GM12878 (cell line): ENCODE data around the gene DPEP1. TPM values are rescaled to one million over a fixed set of nuclear protein-coding genes. Genes with fewer than 3 reads are reported as not detected.

Experiments used
- ATAC-seq: fragments of 200-7000 bp; cut with Tn5 transposase; 3 replicates; pipeline ENCODE4 v1.9.1; 2020; ENCODE audit warnings: mild to moderate bottlenecking, moderate library complexity
- BruUV-seq: library from RNA; stranded (reverse); fragments of 400-500 nt; replicated peaks from 2 replicates; lab custom pipeline; 2021; lab: Mats Ljungman, UMichigan
- CTCF ChIA-PET: fragments of 300-600 bp; sonication (Branson Sonifier 250); formaldehyde crosslinking; extraction: SDS; loops from one replicate; lab custom pipeline; 2021; ENCODE audit warnings: inconsistent platforms; lab: Yijun Ruan, JAX
- POLR2A ChIA-PET: fragments of 350-600 bp; formaldehyde crosslinking; extraction: SDS; loops from one replicate; lab custom pipeline; 2021; ENCODE audit warnings: inconsistent platforms; lab: Charles Lee
- RAD21 ChIA-PET: fragments of 300-600 bp; sonication (Branson Sonifier 250); formaldehyde crosslinking; loops from one replicate; lab custom pipeline; 2023; ENCODE audit warnings: antibody characterized with exemption; ENCODE audit not compliant: unreplicated experiment; lab: Charles Lee
- SMC1A ChIA-PET: fragments of 300-600 bp; sonication (Branson Sonifier 250); formaldehyde crosslinking; loops from one replicate; lab custom pipeline; 2023; ENCODE audit not compliant: unreplicated experiment, uncharacterized antibody; lab: Charles Lee
- DNase-seq: peaks from one replicate; pipeline ENCODE4 v3.0.0-alpha.2; 2011; ENCODE audit warnings: low read depth, low spot score
- FAIRE-seq: peaks from 3 replicates; lab custom pipeline; 2011; peaks lifted over from hg19 to GRCh38; lab: Jason Lieb, UNC
- H2AFZ ChIP-seq: 2 replicates; pipeline ENCODE4 v1.6.0; 2011; ENCODE audit warnings: low read depth, low read length, control low read depth; ENCODE audit not compliant: control insufficient read depth
- H3K27ac ChIP-seq: 2 replicates; pipeline ENCODE4 v1.5.1; 2011; ENCODE audit warnings: control low read depth; ENCODE audit not compliant: control insufficient read depth, insufficient read depth
- H3K27me3 ChIP-seq, 2 experiments: replicated peaks in 1 of 2; 2 replicates each; pipeline versions ENCODE4 v1.6.0 to v1.6.1; 2011; ENCODE audit warnings: low read length in 1 of 2; ENCODE audit not compliant: control insufficient read depth in 2 of 2, insufficient read depth in 2 of 2
- H3K36me3 ChIP-seq, 2 experiments: 2 replicates each; pipeline ENCODE4 v1.5.1; 2011; ENCODE audit warnings: low read length in 1 of 2; ENCODE audit not compliant: control insufficient read depth in 2 of 2, insufficient read depth in 2 of 2
- H3K4me1 ChIP-seq: 2 replicates; pipeline ENCODE4 v1.6.1; 2011; ENCODE audit warnings: mild to moderate bottlenecking, low read length, moderate library complexity, mixed read lengths; ENCODE audit not compliant: control insufficient read depth, insufficient read depth
- H3K4me2 ChIP-seq: 2 replicates; pipeline ENCODE4 v1.6.0; 2011; ENCODE audit warnings: control low read depth; ENCODE audit not compliant: control insufficient read depth, insufficient read depth
- H3K4me3 ChIP-seq: fragments of 200-600 bp; sonication (generic); 2 replicates; pipeline ENCODE4 v1.5.1; 2016
- H3K79me2 ChIP-seq: 2 replicates; pipeline ENCODE4 v1.6.0; 2011; ENCODE audit warnings: low read length; ENCODE audit not compliant: control insufficient read depth, insufficient read depth
- H3K9ac ChIP-seq: 2 replicates; pipeline ENCODE4 v1.8.0; 2011; ENCODE audit warnings: low read length, control low read depth, mixed read lengths; ENCODE audit not compliant: control insufficient read depth, insufficient read depth
- H3K9me3 ChIP-seq: replicated peaks from 3 replicates; pipeline ENCODE4 v1.5.1; 2011; ENCODE audit warnings: mild to moderate bottlenecking, low read length; ENCODE audit not compliant: control insufficient read depth, insufficient read depth
- H4K20me1 ChIP-seq: 2 replicates; pipeline ENCODE4 v1.6.0; 2011; ENCODE audit not compliant: control insufficient read depth, insufficient read depth
- BACH1 ChIP-seq: fragments of 450-650 bp; IDR thresholded peaks from 2 replicates; pipeline ENCODE4 v1.6.1; 2017; ENCODE audit warnings: mild to moderate bottlenecking, borderline replicate concordance
- CREB1 ChIP-seq: IDR thresholded peaks from 2 replicates; pipeline ENCODE4 v1.6.1; 2012; ENCODE audit warnings: low read depth, mild to moderate bottlenecking, inconsistent platforms
- E2F4 ChIP-seq: IDR thresholded peaks from 2 replicates; pipeline ENCODE4 v1.6.1; 2012; ENCODE audit warnings: low read depth, low read length, improper control_type of control experiment
- EED ChIP-seq: sonication (generic); IDR thresholded peaks from 2 replicates; pipeline ENCODE4 v1.6.1; 2016; ENCODE audit warnings: antibody characterized with exemption, low read depth
- FOS ChIP-seq: IDR thresholded peaks from 3 replicates; pipeline ENCODE4 v1.6.1; 2011; ENCODE audit warnings: borderline replicate concordance; ENCODE audit not compliant: insufficient read length; ENCODE audit errors: extremely low read depth
- KAT2A ChIP-seq: conservative IDR thresholded peaks from 2 replicates; pipeline ENCODE4 v1.6.1; 2011; ENCODE audit warnings: low read depth, low read length; ENCODE audit not compliant: control insufficient read depth
- KLF5 ChIP-seq: fragments of 450-650 bp; IDR thresholded peaks from 2 replicates; pipeline ENCODE4 v1.6.1; 2014; ENCODE audit warnings: mild to moderate bottlenecking; ENCODE audit not compliant: partially characterized antibody
- LARP7 ChIP-seq: fragments of 450-650 bp; IDR thresholded peaks from 2 replicates; pipeline ENCODE4 v1.6.1; 2017; ENCODE audit warnings: mild to moderate bottlenecking
- MYB ChIP-seq: fragments of 150-350 bp; IDR thresholded peaks from 2 replicates; pipeline ENCODE4 v1.6.1; 2014; ENCODE audit warnings: mild to moderate bottlenecking, low read depth, low read length, borderline replicate concordance
- NFYA ChIP-seq: IDR thresholded peaks from 2 replicates; pipeline ENCODE4 v1.6.1; 2011; ENCODE audit warnings: low read depth, mild to moderate bottlenecking, low read length, improper control_type of control experiment, borderline replicate concordance
- PAX8 ChIP-seq: fragments of 450-650 bp; IDR thresholded peaks from 2 replicates; pipeline ENCODE4 v1.6.1; 2017; ENCODE audit warnings: mild to moderate bottlenecking, moderate library complexity
- PML ChIP-seq: IDR thresholded peaks from 2 replicates; pipeline ENCODE4 v1.6.1; 2012; ENCODE audit warnings: low read length, inconsistent platforms
- POU2F2 ChIP-seq: IDR thresholded peaks from 3 replicates; pipeline ENCODE4 v1.6.1; 2011; ENCODE audit warnings: low read depth, mild to moderate bottlenecking, low read length, borderline replicate concordance
- SMARCA5 ChIP-seq: fragments of 450-650 bp; IDR thresholded peaks from 2 replicates; pipeline ENCODE4 v1.6.1; 2017; ENCODE audit warnings: mild to moderate bottlenecking
- SP1 ChIP-seq: IDR thresholded peaks from one replicate; pipeline ENCODE4 v1.6.1; 2011; ENCODE audit warnings: low read depth, low read length
- SREBF2 ChIP-seq: IDR thresholded peaks from 2 replicates; pipeline ENCODE4 v1.6.1; 2012; ENCODE audit warnings: mild to moderate bottlenecking, low read length
- SRF ChIP-seq, 2 experiments: IDR thresholded peaks; 2 replicates each; pipeline ENCODE4 v1.6.1; 2011; ENCODE audit warnings: low read depth in 2 of 2, low read length in 2 of 2, mild to moderate bottlenecking in 1 of 2, moderate library complexity in 1 of 2
- TCF3 ChIP-seq: IDR thresholded peaks from 2 replicates; pipeline ENCODE4 v1.6.1; 2012; ENCODE audit warnings: low read depth, mild to moderate bottlenecking, low read length, borderline replicate concordance; ENCODE audit not compliant: insufficient read depth
- USF1 ChIP-seq: IDR thresholded peaks from 2 replicates; pipeline ENCODE4 v1.6.1; 2011; ENCODE audit warnings: borderline replicate concordance, low read depth, mild to moderate bottlenecking, moderate library complexity, mixed read lengths, low read length; ENCODE audit not compliant: insufficient read depth; ENCODE audit errors: extremely low read length
- WRNIP1 ChIP-seq: IDR thresholded peaks from 2 replicates; pipeline ENCODE4 v1.6.1; 2011; ENCODE audit warnings: low read depth, low read length, improper control_type of control experiment, borderline replicate concordance
- ZBTB4 ChIP-seq: fragments of 450-650 bp; formaldehyde crosslinking; IDR thresholded peaks from 2 replicates; pipeline ENCODE4 v1.4.0; 2022; ENCODE audit warnings: mild to moderate bottlenecking, moderate library complexity
- ZNF384 ChIP-seq: IDR thresholded peaks from 2 replicates; pipeline ENCODE4 v1.6.1; 2012; ENCODE audit warnings: low read depth, mild to moderate bottlenecking, low read length, improper control_type of control experiment, borderline replicate concordance
- WGBS: methylation state at CpG from one replicate; pipeline ENCODE4 v1.1.6; 2016; ENCODE audit warnings: low lambda C conversion rate; ENCODE audit not compliant: insufficient replicate concordance, insufficient coverage; ENCODE audit errors: missing lambda C conversion rate; 5-methylcytosine and 5-hydroxymethylcytosine counted together
- in situ Hi-C: fragments of 300-500 bp; cut with MboI; formaldehyde crosslinking; loops from 9 replicates; pipeline ENCODE4 v1.14.3; 2018; ENCODE audit warnings: mixed read lengths
- intact Hi-C: fragments of 100-400 bp; cut with micrococcal nuclease; formaldehyde crosslinking; loops from one replicate; pipeline ENCODE4 v1.14.2; 2022; ENCODE audit not compliant: unreplicated experiment
- polyA plus RNA-seq, 11 experiments: library from polyadenylated mRNA; depleted of rRNA in 4 of 11; unstranded in 6 of 11; stranded (reverse) in 5 of 11; fragments of >200 nt; fragmentation: Nextera tagmentation in 4 of 11; fragmentation: Illumina TruSeq in 1 of 11; extraction: Ambion mirVana in 4 of 11; extraction: Trizol in 1 of 11; gene quantifications; 1 replicate in 1 of 11; 2 replicates in 10 of 11; pipeline versions ENCODE4 v1.2.1 to v1.2.3, GENCODE V29; 2011 to 2016; ENCODE audit warnings: inconsistent platforms in 2 of 11, missing spikeins in 2 of 11, low read depth in 1 of 11
- total RNA-seq, 4 experiments: library from RNA; depleted of rRNA in 3 of 4; stranded (reverse); fragments of >200 nt in 3 of 4; fragmentation: Illumina TruSeq in 1 of 4; extraction: Trizol in 1 of 4; gene quantifications; 2 replicates each; pipeline versions ENCODE4 v1.2.1 to v1.2.3, GENCODE V29; 2013 to 2021

Gene DPEP1
- total and polyA plus RNA-seq, 10 of the 15 experiments (the other 5 are each of a cell fraction or from before 2014, with no cell fraction given): not detected

GRCh38 chr16:89572073-89572484 is 41.4 kb upstream of the DPEP1 start:
- CTCF ChIA-PET: interaction anchor here (1.1 to 1.4 kb wide), 2 partner anchors 115 to 128 kb away, joined by 3 read pairs; partner anchors contain the start of gene CDK10
- TF ChIP-seq SP1: peak; percentile 10
- no peak for TF ChIP-seq FOS
- TF ChIP-seq CREB1: no peak
- no peak for TF ChIP-seq MYB
- no peak for TF ChIP-seq ZNF384
- no peak for TF ChIP-seq EED
- no peak for TF ChIP-seq WRNIP1
- TF ChIP-seq BACH1: no peak
- no peak for TF ChIP-seq KAT2A
- no peak for TF ChIP-seq E2F4
- no peak for TF ChIP-seq POU2F2
- TF ChIP-seq TCF3: 0 out of 2 replicates have a peak, but pooled peaks have one; percentile 42
- TF ChIP-seq SMARCA5: no peak
- TF ChIP-seq PAX8: no peak
- TF ChIP-seq PML: no peak
- no peak for TF ChIP-seq ZBTB4 (CRISPR knock-in tag)
- no peak for TF ChIP-seq LARP7
- no peak for TF ChIP-seq USF1
- no peak for TF ChIP-seq NFYA
- no peak for TF ChIP-seq SRF (IDR thresholded peaks at IDR 0.05; ENCODE audit: low read depth in 2 of 2, low read length in 2 of 2)
- TF ChIP-seq SREBF2: no peak
- TF ChIP-seq KLF5: no peak

More at GRCh38 chr16:89572073-89572484, 41.4 kb upstream of the DPEP1 start:
- H3K79me2 ChIP-seq: no peaks in the 10 kb centered on the region
- H4K20me1 ChIP-seq: no peaks in the 10 kb centered on the region
- no peak overlapping the region for H3K4me3 ChIP-seq
- ChIA-PET RAD21 (no interaction called here), SMC1A (no interaction called here), POLR2A (no interaction called here)
- FAIRE-seq (no peak), DNase-seq (no peak), ATAC-seq (peak; percentile 6; the same call in 2 of the 3 replicates)
- BruUV-seq: no TSS peak
- 56% methylated on average over 14 of the region's 14 CpGs for WGBS
- in situ Hi-C loops: no loop called here
- H3K27me3 ChIP-seq: no peaks in the 10 kb centered on the region; a peak in 1 of 4 replicates
- 0 out of 2 replicates have a peak overlapping the region, but pooled peaks have one; percentile 23 for H2AFZ ChIP-seq
- 0 out of 2 replicates have a peak overlapping the region, but pooled peaks have one; percentile 38 for H3K4me2 ChIP-seq
- no peak overlapping the region for H3K27ac ChIP-seq
- no peaks in the 10 kb centered on the region for H3K36me3 ChIP-seq
- H3K9me3 ChIP-seq: no peaks in the 10 kb centered on the region
- H3K4me1 ChIP-seq: peaks cover 15% of the 10 kb centered on the region
- no peak overlapping the region for H3K9ac ChIP-seq
- intact Hi-C loops: no loop called here
